Epithelial cell of prostate (primary cell): ENCODE measurements around the gene RPN2.

Source experiments
- DNase-seq: peaks from one replicate; pipeline ENCODE4 v3.0.0-alpha.2; 2011; ENCODE audit warnings: low read depth, low spot score
- H3K27ac ChIP-seq: fragments of 450-650 bp; 2 replicates; pipeline ENCODE4 v1.5.1; 2017; ENCODE audit warnings: mild to moderate bottlenecking

Gene RPN2

GRCh38 chr20:37261714-37262113 lies 82.6 kb downstream of the RPN2 start, which contains the start of gene GHRH:
Gene GHRH (minus strand): TSS chr20:37261814. CDS start chr20:37256889, 4,925 bp downstream.
- H3K27ac ChIP-seq, result no peak within 1 kb of the TSS
- DNase-seq, result no peak

DNA sequence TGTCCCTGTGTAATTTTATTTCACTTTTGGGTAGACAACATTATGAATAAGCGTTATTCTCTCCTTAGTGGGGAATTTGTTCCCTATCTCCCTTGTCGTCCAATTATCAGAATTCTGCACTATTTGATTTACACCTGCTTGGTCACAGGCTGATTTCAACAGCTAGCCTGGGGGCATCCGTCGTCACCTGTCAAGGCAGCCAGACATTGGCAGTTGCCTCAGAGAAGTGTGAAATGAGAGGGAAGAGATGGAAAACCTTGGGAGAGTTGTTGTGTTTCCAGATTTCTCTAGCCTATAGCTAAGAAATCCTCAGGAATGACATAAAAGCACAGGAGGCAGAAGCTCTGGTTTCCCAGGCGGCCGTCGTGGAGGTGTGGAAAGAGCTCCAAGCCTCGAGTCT lies 83.4 kb downstream of the RPN2 start:
- H3K27ac ChIP-seq, result no peak overlapping the region

GRCh38 chr20:37263686-37264085 lies 84.6 kb downstream of the RPN2 start:
- no peak for DNase-seq
- H3K27ac ChIP-seq, result no peak overlapping the region

More for the DNA sequence above, 83.4 kb downstream of the RPN2 start:
- no peak for DNase-seq

DNA sequence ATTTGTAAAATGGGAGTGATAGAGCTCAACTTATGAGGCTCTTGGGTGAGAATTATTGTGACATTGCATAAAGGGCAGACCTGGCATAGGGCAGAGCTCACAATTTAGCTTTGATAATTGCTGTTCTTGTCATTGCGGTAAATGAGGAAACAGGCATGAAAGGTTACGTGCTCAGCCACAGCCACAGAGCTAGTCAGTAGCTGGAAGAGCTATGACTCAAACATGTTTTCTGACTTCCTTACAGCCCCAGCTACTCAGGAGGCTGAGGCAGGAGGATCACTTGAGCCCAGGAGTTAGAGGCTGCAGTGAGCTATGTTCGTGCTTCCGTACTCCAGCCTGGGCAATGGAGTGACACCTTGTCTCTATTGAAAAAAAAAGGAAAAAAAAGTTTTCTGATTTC lies 86.0 kb downstream of the RPN2 start:
- DNase-seq, result no peak
- H3K27ac ChIP-seq, result no peak overlapping the region

GRCh38 chr20:37266940-37267666 lies 88.0 kb downstream of the RPN2 start:
- H3K27ac ChIP-seq, result no peak overlapping the region
- DNase-seq, result no peak

DNA sequence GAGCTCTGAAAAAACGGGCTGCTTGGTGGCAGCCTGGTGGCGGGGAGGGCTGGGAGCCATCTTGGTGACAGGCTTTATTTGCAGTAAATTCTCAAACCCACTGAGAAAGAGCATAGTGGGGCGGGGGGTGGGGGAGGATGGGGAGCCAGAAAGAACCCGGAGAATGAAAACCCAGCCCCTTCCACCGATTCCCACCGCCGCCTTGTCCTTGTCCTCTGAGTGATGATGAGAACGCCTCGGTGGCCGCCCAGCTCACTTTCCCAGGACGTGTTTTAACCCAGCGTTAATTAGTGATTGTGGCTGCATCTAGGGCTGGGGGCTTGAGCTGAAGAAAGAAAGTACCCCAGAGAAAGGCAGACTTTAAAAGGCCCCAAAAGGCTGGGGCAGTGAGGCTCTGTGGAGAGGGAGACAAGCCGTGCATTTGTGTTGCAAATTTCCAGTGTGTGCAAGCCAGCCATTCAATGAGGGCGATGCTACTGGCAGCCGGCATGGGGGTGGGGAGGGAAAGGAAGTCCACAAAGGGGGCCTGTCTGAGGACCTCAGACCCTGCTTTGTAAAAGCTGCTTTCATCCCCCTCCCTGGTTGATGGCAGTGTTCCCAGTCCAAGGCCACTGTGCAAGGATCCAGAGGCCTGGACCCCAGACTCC lies 88.7 kb downstream of the RPN2 start:
- DNase-seq, result no peak
- no peak overlapping the region for H3K27ac ChIP-seq

DNA sequence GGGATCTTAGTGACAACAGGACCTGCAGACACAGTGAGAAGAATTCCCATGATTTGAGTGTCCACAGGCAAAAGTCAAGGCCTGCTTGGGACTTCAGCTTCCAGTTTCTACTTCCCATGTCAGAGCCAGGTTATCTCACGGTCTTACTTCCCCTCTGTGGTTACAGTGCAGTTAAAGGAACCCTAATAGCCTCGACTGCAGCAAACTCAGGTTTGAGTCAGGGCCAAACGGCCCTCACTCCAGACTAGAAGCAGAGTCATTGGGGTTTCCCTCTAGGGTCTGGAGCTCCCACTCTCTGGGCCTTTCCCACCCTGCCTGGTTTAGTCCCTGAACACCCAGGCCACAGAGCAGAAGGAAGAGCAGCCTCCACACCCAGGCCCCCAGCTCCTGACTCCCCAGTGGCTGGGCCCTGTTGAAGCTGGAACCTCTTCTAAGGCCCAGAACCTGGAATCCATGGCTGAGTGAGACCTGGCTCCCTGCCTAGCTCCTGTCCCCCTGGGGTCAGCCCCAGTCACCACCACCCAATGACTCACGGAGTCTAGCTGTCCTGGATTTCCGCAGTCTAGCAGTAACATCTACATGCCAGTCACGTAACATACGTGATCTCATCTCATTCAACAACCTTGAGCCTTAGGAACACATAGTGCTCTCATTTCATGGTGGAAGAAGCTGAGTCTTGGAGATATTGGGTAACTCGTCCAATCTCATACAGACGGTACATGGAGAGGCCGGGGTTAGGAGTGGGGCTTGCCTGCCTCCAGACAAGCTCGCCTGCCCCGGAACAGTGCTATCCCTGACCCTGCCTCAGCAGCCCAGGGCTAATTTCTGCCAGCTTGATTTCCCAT lies 91.7 kb downstream of the RPN2 start:
- no peak for DNase-seq
- no peak overlapping the region for H3K27ac ChIP-seq

DNA sequence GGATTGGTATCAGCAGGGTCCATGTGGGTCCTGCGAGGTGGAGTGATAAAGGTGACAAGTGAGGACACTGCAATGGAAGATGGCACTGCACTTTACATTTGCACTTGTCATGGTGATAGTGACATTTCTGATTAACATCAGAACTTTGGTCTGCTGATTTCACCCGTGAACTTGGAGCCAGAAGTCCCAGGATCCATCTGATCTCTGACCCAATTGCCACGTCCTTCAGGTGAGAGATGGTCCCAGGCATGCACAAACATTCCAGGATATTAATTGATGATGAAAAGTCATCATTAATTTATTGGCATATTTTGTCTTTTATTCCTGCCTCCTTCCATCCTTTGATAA lies 92.3 kb downstream of the RPN2 start:
- H3K27ac ChIP-seq, result no peak overlapping the region
- DNase-seq, result no peak

DNA sequence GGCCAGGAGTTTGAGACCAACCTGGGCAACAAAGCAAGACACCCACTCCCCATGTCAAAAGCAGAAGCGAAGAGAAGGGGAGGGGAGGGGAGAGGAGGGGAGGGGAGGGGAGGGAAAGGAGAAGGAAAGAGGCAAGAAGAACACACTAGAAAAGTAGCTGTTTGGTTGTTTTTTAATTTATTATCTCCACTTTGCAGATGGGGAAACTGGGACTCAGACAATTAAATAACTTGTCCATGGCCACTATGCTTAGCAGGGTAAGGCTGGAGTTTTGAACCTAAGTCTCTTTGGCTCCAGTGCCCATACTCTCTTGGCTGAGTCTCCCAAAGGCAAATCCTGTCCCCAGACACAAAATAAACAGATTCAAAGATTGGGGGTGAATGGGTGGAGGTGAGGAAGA lies 94.9 kb downstream of the RPN2 start:
- no peak overlapping the region for H3K27ac ChIP-seq
- no peak for DNase-seq

DNA sequence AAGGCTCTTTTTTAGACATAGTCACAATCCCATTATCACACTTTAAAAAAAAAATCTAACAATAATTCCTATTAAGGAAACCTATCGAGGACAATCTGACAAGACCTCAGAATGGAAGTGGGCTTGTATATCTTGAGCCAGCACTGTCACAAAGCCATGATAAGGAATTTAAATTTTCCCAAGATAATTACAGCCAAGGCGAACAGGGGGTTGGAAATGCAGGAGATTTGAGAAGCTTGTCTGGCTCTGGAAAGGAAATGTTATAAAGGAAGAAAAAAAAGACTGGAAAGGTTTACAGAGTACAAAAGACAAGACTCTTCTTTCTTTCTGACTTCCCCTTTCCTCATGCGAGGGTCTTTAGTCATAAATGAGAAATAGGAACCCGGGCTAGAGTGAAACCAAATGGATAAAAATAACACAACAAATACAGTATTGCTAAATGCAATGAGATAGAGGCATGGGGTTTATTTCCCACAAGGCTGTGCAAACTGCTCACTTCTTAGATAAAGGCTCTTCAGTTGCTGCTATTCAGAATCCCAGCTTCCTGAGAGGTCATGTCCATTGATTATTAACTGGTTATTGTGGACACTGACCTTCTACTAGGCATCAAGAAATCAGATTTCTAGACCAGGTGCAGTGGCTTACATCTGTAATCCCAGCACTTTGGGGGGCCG lies 95.9 kb downstream of the RPN2 start:
- no peak for DNase-seq

GRCh38 chr20:37276494-37277252 lies 97.5 kb downstream of the RPN2 start:
- H3K27ac ChIP-seq, result no peak overlapping the region

More for the DNA sequence above, 95.9 kb downstream of the RPN2 start:
- no peak overlapping the region for H3K27ac ChIP-seq

DNA sequence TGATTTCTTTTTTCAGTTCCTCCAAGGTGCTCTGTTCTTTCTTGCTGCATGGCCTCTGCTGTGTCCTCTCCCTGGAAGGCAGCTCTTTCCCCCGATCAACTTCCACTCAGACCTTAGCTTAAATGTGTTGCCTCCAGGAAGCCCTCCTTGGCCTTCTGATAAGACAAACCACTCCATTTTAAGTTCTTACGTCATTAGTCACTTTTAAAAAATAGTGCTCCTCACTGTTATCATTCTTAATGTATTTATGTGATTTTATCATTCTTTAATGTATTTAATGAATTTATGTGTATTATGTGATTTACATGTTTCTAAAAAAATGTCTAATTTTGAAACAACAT lies 98.1 kb downstream of the RPN2 start:
- no peak overlapping the region for H3K27ac ChIP-seq
- no peak for DNase-seq

More at GRCh38 chr20:37276494-37277252, 97.5 kb downstream of the RPN2 start:
- peak; percentile 39 for DNase-seq

DNA sequence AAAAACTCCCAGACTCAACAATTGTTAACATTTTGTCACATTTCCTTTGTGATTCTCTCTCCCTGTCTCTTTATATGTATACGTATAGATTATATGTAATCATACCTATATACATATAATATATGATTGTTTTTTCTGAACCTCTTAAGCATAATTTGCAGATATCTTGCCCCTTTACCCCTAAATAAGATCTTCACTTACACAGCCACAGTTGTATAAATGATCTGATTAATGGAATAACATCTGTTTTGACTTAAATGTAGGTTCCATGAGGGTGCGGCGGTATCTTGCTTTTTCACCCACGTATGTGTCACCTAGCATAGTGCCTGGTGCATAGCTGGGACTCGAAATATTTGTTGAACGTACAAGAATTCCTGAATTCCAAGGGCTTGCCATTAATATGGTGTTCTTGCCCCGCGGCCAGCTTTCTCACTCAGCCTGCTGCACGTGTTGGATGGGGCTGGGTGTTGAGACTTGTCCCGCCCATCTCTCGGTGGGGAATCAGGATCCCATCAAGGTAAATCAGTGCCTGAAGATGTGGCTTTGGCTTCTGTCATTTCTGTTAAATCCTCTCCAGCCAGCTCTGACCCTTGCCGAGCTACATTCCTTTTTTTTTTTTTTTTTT lies 99.9 kb downstream of the RPN2 start:
- no peak for DNase-seq
- H3K27ac ChIP-seq, result no peak overlapping the region

DNA sequence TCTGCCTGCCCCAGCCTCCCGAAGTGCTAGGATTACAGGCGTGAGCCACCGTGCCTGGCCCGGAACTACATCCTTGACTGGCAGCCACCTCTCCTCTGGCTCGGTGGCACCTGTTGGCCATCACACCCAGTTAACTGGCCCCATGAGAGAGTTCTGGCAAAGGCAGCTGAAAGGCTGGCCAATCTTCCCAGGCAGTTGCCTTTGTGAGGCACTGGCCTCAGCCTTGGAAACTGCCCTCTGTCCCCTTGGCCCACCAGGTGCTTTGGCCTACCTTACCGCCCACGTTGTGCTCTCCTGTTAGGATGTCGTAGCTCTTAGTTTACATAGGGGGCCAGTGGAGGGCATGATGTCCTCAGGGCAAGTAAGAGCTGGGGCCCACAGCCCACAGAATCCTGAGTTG lies 100.7 kb downstream of the RPN2 start:
- no peak for DNase-seq

GRCh38 chr20:37280403-37280802 lies 101.3 kb downstream of the RPN2 start:
- no peak overlapping the region for H3K27ac ChIP-seq
- DNase-seq, result no peak

More for the DNA sequence above, 100.7 kb downstream of the RPN2 start:
- no peak overlapping the region for H3K27ac ChIP-seq

- DNase-seq, result no peak
- no peak overlapping the region for H3K27ac ChIP-seq
Measured at GRCh38 chr20:37282556-37282955, 103.4 kb downstream of the RPN2 start.

DNA sequence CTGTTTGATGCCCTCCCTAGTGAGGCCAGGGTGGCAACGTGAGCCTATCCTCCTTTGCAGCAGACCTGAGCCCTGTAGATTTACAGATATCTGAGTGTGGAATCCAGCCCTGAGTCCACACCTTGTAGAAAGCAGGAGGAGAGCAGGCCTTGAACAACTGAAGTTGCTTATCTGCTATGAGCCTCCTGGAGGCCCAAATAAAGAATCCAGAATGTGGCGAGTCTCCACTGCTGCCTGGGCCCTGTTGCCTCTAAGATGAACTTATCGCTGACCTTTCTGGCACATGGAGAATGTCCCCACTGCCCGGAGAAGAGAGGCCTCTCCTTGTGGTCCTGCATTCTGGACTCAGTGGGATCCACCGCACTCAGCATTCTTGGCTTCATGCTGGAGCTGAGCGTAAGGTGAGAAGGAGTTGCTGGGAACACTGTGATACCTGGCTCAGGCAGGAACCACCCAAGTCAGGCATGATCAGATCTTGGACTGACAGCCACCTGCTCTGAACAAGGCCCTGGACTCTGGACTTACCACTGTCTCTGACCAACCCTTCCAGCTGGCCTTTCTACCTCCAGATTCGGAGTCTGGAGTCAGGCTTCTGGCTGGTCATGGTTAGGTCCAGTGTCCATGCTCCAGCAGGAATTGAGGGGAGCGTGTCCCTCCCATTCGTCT lies 104.5 kb downstream of the RPN2 start:
- H3K27ac ChIP-seq, result no peak overlapping the region
- DNase-seq, result no peak

GRCh38 chr20:37284691-37285161 lies 105.6 kb downstream of the RPN2 start:
- no peak overlapping the region for H3K27ac ChIP-seq
- DNase-seq, result no peak
